H1 (cell line): ENCODE results near the gene TNFRSF8. TPM values are rescaled to one million over a fixed set of nuclear protein-coding genes. Genes with fewer than 3 reads are reported as not detected.

ENCODE experiments used
- CTCF ChIA-PET: fragments of 300-600 bp; sonication (Branson Sonifier 250); formaldehyde crosslinking; loops from one replicate; lab custom pipeline; 2021; ENCODE audit not compliant: partially characterized antibody; lab: Charles Lee
- POLR2A ChIA-PET: fragments of 300-600 bp; sonication (Branson Sonifier 250); formaldehyde crosslinking; loops from one replicate; lab custom pipeline; 2021; ENCODE audit warnings: inconsistent platforms; ENCODE audit not compliant: partially characterized antibody; lab: Charles Lee
- DNase-seq, 2 experiments: peaks; one replicate each; pipeline versions ENCODE4 v3.0.0 to v3.0.0-alpha.2; 2010 to 2022; ENCODE audit warnings: low spot score in 2 of 2, low read depth in 1 of 2, mixed read lengths in 1 of 2
- FAIRE-seq: peaks from 2 replicates; lab custom pipeline; 2011; peaks lifted over from hg19 to GRCh38; lab: Jason Lieb, UNC
- H2AFZ ChIP-seq: 2 replicates; pipeline ENCODE4 v1.8.1; 2012; ENCODE audit warnings: low read length, inconsistent platforms
- H2AK5ac ChIP-seq: 2 replicates; pipeline ENCODE4 v1.6.1; 2013; ENCODE audit warnings: low read depth, low read length
- H2BK120ac ChIP-seq: replicated peaks from 2 replicates; pipeline ENCODE3; 2013; ENCODE audit warnings: low read depth, low read length, inconsistent platforms
- H2BK12ac ChIP-seq: 2 replicates; pipeline ENCODE4 v1.6.1; 2013; ENCODE audit warnings: low read depth, low read length
- H2BK15ac ChIP-seq: 2 replicates; pipeline ENCODE4 v1.6.1; 2013; ENCODE audit warnings: low read length
- H2BK20ac ChIP-seq: 2 replicates; pipeline ENCODE4 v1.6.1; 2013; ENCODE audit warnings: low read length
- H2BK5ac ChIP-seq: 2 replicates; pipeline ENCODE4 v1.6.1; 2013; ENCODE audit warnings: low read depth, low read length
- H3K14ac ChIP-seq: 2 replicates; pipeline ENCODE4 v1.6.1; 2013; ENCODE audit warnings: inconsistent platforms; ENCODE audit not compliant: insufficient read length
- H3K18ac ChIP-seq: 2 replicates; pipeline ENCODE4 v1.6.1; 2013; ENCODE audit warnings: low read length; ENCODE audit errors: extremely low read depth
- H3K23ac ChIP-seq: 2 replicates; pipeline ENCODE4 v1.6.1; 2013; ENCODE audit warnings: inconsistent platforms; ENCODE audit not compliant: insufficient read length
- H3K23me2 ChIP-seq: 2 replicates; pipeline ENCODE4 v1.6.1; 2013; ENCODE audit warnings: low read depth, low read length
- H3K27ac ChIP-seq: 2 replicates; pipeline ENCODE4 v1.6.1; 2011; ENCODE audit warnings: low read depth, low read length, inconsistent platforms
- H3K27me3 ChIP-seq, 4 experiments: replicated peaks in 1 of 4; 1 replicate in 1 of 4; 2 replicates in 3 of 4; pipeline versions ENCODE4 v1.6.1 to v1.8.1; 2011 to 2013; ENCODE audit warnings: low read length in 3 of 4, mild to moderate bottlenecking in 3 of 4, inconsistent platforms in 2 of 4, mixed read lengths in 2 of 4, moderate library complexity in 1 of 4; ENCODE audit not compliant: control insufficient read depth in 3 of 4, insufficient read depth in 3 of 4; ENCODE audit errors: extremely low read depth in 1 of 4
- H3K36me3 ChIP-seq, 4 experiments: 2 replicates each; pipeline versions ENCODE4 v1.6.1 to v1.8.1; 2011 to 2013; ENCODE audit warnings: mild to moderate bottlenecking in 4 of 4, low read length in 3 of 4, moderate library complexity in 2 of 4, control low read depth in 1 of 4, inconsistent platforms in 1 of 4; ENCODE audit not compliant: insufficient read depth in 4 of 4, control insufficient read depth in 2 of 4
- H3K4ac ChIP-seq: replicated peaks from 2 replicates; pipeline ENCODE3; 2013; ENCODE audit warnings: low read length, low read depth, mixed read lengths, inconsistent platforms; ENCODE audit not compliant: insufficient read length
- H3K4me1 ChIP-seq, 4 experiments: replicated peaks in 1 of 4; 1 replicate in 1 of 4; 2 replicates in 3 of 4; pipeline versions ENCODE4 v1.6.1 to v1.8.1; 2011 to 2013; ENCODE audit warnings: low read length in 3 of 4, inconsistent platforms in 2 of 4, mixed read lengths in 1 of 4; ENCODE audit not compliant: insufficient read depth in 4 of 4, control insufficient read depth in 3 of 4
- H3K4me2 ChIP-seq, 2 experiments: 2 replicates each; pipeline versions ENCODE4 v1.6.1 to v1.8.1; 2011 to 2013; ENCODE audit warnings: low read depth in 2 of 2, low read length in 2 of 2, control low read depth in 1 of 2, inconsistent platforms in 1 of 2, mild to moderate bottlenecking in 1 of 2; ENCODE audit not compliant: insufficient read depth in 1 of 2
- H3K4me3 ChIP-seq, 4 experiments: fragments of 200-600, 300-600 bp in 1 of 4; sonication (generic), shearing (Covaris generic), sonication (Bioruptor Twin) in 1 of 4; 2 replicates each; pipeline versions ENCODE4 v1.5.1 to v1.8.1; 2011 to 2016; ENCODE audit warnings: low read length in 4 of 4, low read depth in 3 of 4, control low read depth in 2 of 4, inconsistent platforms in 2 of 4, mild to moderate bottlenecking in 2 of 4, mixed read lengths in 1 of 4, moderate library complexity in 1 of 4; ENCODE audit not compliant: insufficient read depth in 2 of 4; ENCODE audit errors: extremely low read depth in 1 of 4
- H3K56ac ChIP-seq: replicated peaks from 2 replicates; pipeline ENCODE3; 2013; ENCODE audit warnings: low read depth, mild to moderate bottlenecking, mixed read lengths, low read length, inconsistent platforms; ENCODE audit not compliant: insufficient read length
- H3K79me1 ChIP-seq: 2 replicates; pipeline ENCODE4 v1.6.1; 2013; ENCODE audit warnings: low read depth, low read length, control low read depth
- H3K79me2 ChIP-seq, 2 experiments: 2 replicates each; pipeline versions ENCODE4 v1.6.1 to v1.8.1; 2012 to 2013; ENCODE audit warnings: low read length in 2 of 2, mild to moderate bottlenecking in 2 of 2, inconsistent platforms in 1 of 2; ENCODE audit not compliant: insufficient read depth in 2 of 2, control insufficient read depth in 1 of 2
- H3K9ac ChIP-seq, 4 experiments: replicated peaks in 1 of 4; 1 replicate in 1 of 4; 2 replicates in 3 of 4; pipeline versions ENCODE4 v1.6.1 to v1.8.1; 2011 to 2013; ENCODE audit warnings: low read depth in 3 of 4, low read length in 3 of 4, control low read depth in 2 of 4, mild to moderate bottlenecking in 2 of 4, moderate library complexity in 2 of 4, inconsistent platforms in 1 of 4; ENCODE audit errors: extremely low read depth in 1 of 4
- H3K9me3 ChIP-seq, 2 experiments: 2 replicates each; pipeline versions ENCODE4 v1.6.1 to v1.8.1; 2012 to 2013; ENCODE audit warnings: mild to moderate bottlenecking in 2 of 2, moderate library complexity in 2 of 2, control low read depth in 1 of 2, inconsistent platforms in 1 of 2, low read depth in 1 of 2, low read length in 1 of 2, mixed read lengths in 1 of 2; ENCODE audit not compliant: insufficient read depth in 2 of 2
- H4K20me1 ChIP-seq, 2 experiments: replicated peaks in 1 of 2; 2 replicates each; pipeline versions ENCODE3 to v1.8.1; 2011 to 2013; ENCODE audit warnings: inconsistent platforms in 2 of 2, low read length in 2 of 2, mild to moderate bottlenecking in 1 of 2; ENCODE audit not compliant: insufficient read depth in 2 of 2, control insufficient read depth in 1 of 2
- H4K5ac ChIP-seq: 2 replicates; pipeline ENCODE4 v1.6.1; 2013; ENCODE audit warnings: low read length, low read depth, mixed read lengths, inconsistent platforms; ENCODE audit not compliant: insufficient read length
- H4K8ac ChIP-seq: 2 replicates; pipeline ENCODE4 v1.8.0; 2013; ENCODE audit warnings: mild to moderate bottlenecking, moderate library complexity, low read length, inconsistent platforms; ENCODE audit not compliant: insufficient read depth; ENCODE audit errors: extremely low read depth
- H4K91ac ChIP-seq: replicated peaks from 2 replicates; pipeline ENCODE3; 2013; ENCODE audit warnings: low read length, mixed read lengths, inconsistent platforms; ENCODE audit not compliant: insufficient read length
- CHD2 ChIP-seq: IDR thresholded peaks from 2 replicates; pipeline ENCODE4 v1.6.1; 2012; ENCODE audit warnings: low read length, improper control_type of control experiment
- GTF2F1 ChIP-seq: IDR thresholded peaks from 2 replicates; pipeline ENCODE4 v1.6.1; 2012; ENCODE audit warnings: low read depth, low read length, improper control_type of control experiment, borderline replicate concordance
- HDAC6 ChIP-seq: IDR thresholded peaks from one replicate; pipeline ENCODE4 v1.7.1; 2012; ENCODE audit warnings: low read depth, mild to moderate bottlenecking, inconsistent platforms, low read length, moderate library complexity
- JUND ChIP-seq: IDR thresholded peaks from 2 replicates; pipeline ENCODE4 v1.6.1; 2011; ENCODE audit warnings: mild to moderate bottlenecking, improper control_type of control experiment, low read length
- NRF1 ChIP-seq: IDR thresholded peaks from 2 replicates; pipeline ENCODE4 v1.6.1; 2011; ENCODE audit warnings: mild to moderate bottlenecking, low read depth, low read length, improper control_type of control experiment
- POU5F1 ChIP-seq: IDR thresholded peaks from 2 replicates; pipeline ENCODE4 v1.6.1; 2011; ENCODE audit warnings: low read depth, mild to moderate bottlenecking, low read length, moderate library complexity
- RAD21 ChIP-seq, 2 experiments: IDR thresholded peaks in 1 of 2; conservative IDR thresholded peaks in 1 of 2; 2 replicates each; pipeline ENCODE4 v1.6.1; 2011; ENCODE audit warnings: low read depth in 2 of 2, low read length in 2 of 2, improper control_type of control experiment in 1 of 2, inconsistent platforms in 1 of 2, mild to moderate bottlenecking in 1 of 2, moderate library complexity in 1 of 2
- SIRT6 ChIP-seq: IDR thresholded peaks from one replicate; pipeline ENCODE4 v1.7.1; 2012; ENCODE audit warnings: low read length, inconsistent platforms
- TAF1 ChIP-seq: IDR thresholded peaks from 2 replicates; pipeline ENCODE4 v1.6.1; 2011; ENCODE audit warnings: mild to moderate bottlenecking, low read depth, low read length
- ZNF274 ChIP-seq: IDR thresholded peaks from 2 replicates; pipeline ENCODE4 v1.7.0; 2012; ENCODE audit warnings: low read length, borderline replicate concordance; ENCODE audit errors: extremely low read depth
- WGBS, 2 experiments: shearing (Covaris generic) in 1 of 2; methylation state at CpG; one replicate each; pipeline versions ENCODE4 v1.1.6 to v1.1.7; 2013 to 2015; ENCODE audit warnings: low lambda C conversion rate in 2 of 2, mixed read lengths in 2 of 2, inconsistent platforms in 1 of 2, low coverage in 1 of 2, missing lambda C conversion rate in 1 of 2; ENCODE audit not compliant: insufficient replicate concordance in 2 of 2, insufficient coverage in 1 of 2, insufficient read length in 1 of 2; ENCODE audit errors: extremely low coverage in 1 of 2, missing lambda C conversion rate in 1 of 2; 5-methylcytosine and 5-hydroxymethylcytosine counted together
- polyA plus RNA-seq, 7 experiments: library from polyadenylated mRNA; depleted of rRNA in 3 of 7; stranded (reverse) in 5 of 7; unstranded in 2 of 7; fragments of >200 nt in 5 of 7; fragments of 200-250 nt in 2 of 7; gene quantifications; 1 replicate in 5 of 7; 2 replicates in 1 of 7; 4 replicates in 1 of 7; pipeline versions ENCODE4 v1.2.1 to v1.2.3, GENCODE V29; 2011 to 2013; ENCODE audit warnings: missing spikeins in 2 of 7, mixed read lengths in 2 of 7
- total RNA-seq: library from RNA; stranded (reverse); fragmentation: NEBNext Ultra II Directional; extraction: Animal tissue kit (Norgen Biotek cat#: 25700); gene quantifications from 2 replicates; pipeline ENCODE4 v1.2.1, GENCODE V29; 2021
- TF ChIP-seq, protein P1 (sequence below), 3 experiments: IDR thresholded peaks; 1 replicate in 2 of 3; 2 replicates in 1 of 3; pipeline versions ENCODE4 v1.5.1 to v1.6.1; 2011; ENCODE audit warnings: low read length in 3 of 3, mild to moderate bottlenecking in 3 of 3, inconsistent platforms in 2 of 3, low read depth in 1 of 3, moderate library complexity in 1 of 3; ENCODE audit not compliant: insufficient read depth in 1 of 3; ENCODE audit errors: control extremely low read depth in 1 of 3

Gene TNFRSF8
- total and polyA plus RNA-seq, 2 of the 8 experiments (the other 6 are each of a cell fraction or from before 2014, with no cell fraction given), result 23.2 to 32.7 TPM

DNA sequence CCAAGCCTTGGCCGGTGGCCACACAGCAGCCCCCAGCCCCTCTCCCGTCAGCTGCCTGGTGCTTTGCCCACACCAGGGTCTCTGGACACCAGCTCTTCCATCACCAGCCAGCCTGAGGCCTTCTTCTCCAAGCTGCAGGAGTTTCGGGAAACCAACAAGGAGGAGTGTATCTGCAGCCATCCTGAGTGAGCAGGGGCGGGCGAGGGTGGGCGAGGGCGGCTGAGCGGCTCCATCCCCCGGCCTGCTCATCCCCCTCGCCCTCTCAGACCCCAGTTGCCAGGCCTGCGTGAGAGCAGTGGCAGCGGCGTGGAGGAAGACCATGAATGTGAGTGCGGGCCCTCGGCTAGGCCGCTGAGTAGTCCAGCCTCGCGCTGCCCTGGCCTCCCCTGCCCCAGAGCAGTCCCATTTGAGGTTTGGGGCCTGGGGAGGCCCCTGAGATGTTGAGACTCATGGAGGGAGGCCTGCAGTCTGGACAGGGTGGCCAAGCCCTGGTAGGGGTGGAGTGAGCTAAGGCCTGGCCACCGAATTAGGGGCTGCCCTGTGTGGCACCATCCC lies 34.1 kb upstream of the TNFRSF8 start:
- no peak overlapping the region for H3K9ac ChIP-seq
- POLR2A ChIA-PET, result interaction anchor here (0.7 to 8.5 kb wide), 5 partner anchors 9 to 119 kb away, joined by 3 to 66 read pairs (median 5); partner anchors contain the start of gene MIIP
- FAIRE-seq, result no peak
- TF ChIP-seq NRF1 (no peak), ZNF274 (no peak), SIRT6 (no peak), RAD21 (IDR thresholded peaks at IDR 0.05 in 1 of 2, conservative IDR thresholded peaks at IDR 0.05 in 1 of 2; ENCODE audit: low read depth in 2 of 2, low read length in 2 of 2) (no peak), HDAC6 (no peak), JUND (no peak), POU5F1 (no peak), CHD2 (no peak), GTF2F1 (no peak), TAF1 (no peak)
- TF ChIP-seq, protein P1, sequence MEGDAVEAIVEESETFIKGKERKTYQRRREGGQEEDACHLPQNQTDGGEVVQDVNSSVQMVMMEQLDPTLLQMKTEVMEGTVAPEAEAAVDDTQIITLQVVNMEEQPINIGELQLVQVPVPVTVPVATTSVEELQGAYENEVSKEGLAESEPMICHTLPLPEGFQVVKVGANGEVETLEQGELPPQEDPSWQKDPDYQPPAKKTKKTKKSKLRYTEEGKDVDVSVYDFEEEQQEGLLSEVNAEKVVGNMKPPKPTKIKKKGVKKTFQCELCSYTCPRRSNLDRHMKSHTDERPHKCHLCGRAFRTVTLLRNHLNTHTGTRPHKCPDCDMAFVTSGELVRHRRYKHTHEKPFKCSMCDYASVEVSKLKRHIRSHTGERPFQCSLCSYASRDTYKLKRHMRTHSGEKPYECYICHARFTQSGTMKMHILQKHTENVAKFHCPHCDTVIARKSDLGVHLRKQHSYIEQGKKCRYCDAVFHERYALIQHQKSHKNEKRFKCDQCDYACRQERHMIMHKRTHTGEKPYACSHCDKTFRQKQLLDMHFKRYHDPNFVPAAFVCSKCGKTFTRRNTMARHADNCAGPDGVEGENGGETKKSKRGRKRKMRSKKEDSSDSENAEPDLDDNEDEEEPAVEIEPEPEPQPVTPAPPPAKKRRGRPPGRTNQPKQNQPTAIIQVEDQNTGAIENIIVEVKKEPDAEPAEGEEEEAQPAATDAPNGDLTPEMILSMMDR (IDR thresholded peaks at IDR 0.05; ENCODE audit: control extremely low read depth in 1 of 3, insufficient read depth in 1 of 3, low read depth in 1 of 3, low read length in 3 of 3), result no peak

More for the DNA sequence above, 34.1 kb upstream of the TNFRSF8 start:
- Histone ChIP-seq H3K27me3 (no peaks in the 10 kb centered on the region), H2BK120ac (no peak overlapping the region), H3K4me2 (no peak overlapping the region), H3K4me3 (no peak overlapping the region), H3K36me3 (peaks cover 9 to 52% (median 30%) of the 10 kb centered on the region in 4 experiments; a peak in 7 of 8 replicates), H3K23ac (no peak overlapping the region), H3K56ac (no peak overlapping the region), H2BK5ac (no peak overlapping the region), H3K4me1 (no peaks in the 10 kb centered on the region), H2AK5ac (no peak overlapping the region), H4K20me1 (peaks cover 3 to 9% of the 10 kb centered on the region in 2 experiments), H4K5ac (no peak overlapping the region), H3K79me1 (no peaks in the 10 kb centered on the region; the same call in 1 of the 2 replicates), H3K79me2 (no peaks in the 10 kb centered on the region), H2BK12ac (no peak overlapping the region), H4K8ac (peak overlapping the region; percentile 64; the same call in 1 of the 2 replicates), H3K18ac (no peak overlapping the region), H2AFZ (no peak overlapping the region), H3K4ac (no peak overlapping the region), H2BK20ac (no peak overlapping the region), H4K91ac (no peak overlapping the region), H3K9me3 (no peaks in the 10 kb centered on the region), H2BK15ac (no peak overlapping the region), H3K27ac (peak overlapping the region; percentile 36; the same call in 1 of the 2 replicates), H3K23me2 (no peaks in the 10 kb centered on the region), H3K14ac (no peak overlapping the region)
- CTCF ChIA-PET, result interaction anchor here (0.8 to 2.3 kb wide), 3 partner anchors 19 to 62 kb away, joined by 3 to 5 read pairs (median 4); no protein-coding TSS in a partner anchor
- WGBS, 2 experiments, result 94% methylated on average over 10 of the region's 19 CpGs; no CpG with 5 or more reads in 1 of the 2 experiments
- DNase-seq, result no peak
